Activated CD8-positive, alpha-beta memory T cell treated with anti-CD3 and anti-CD28 coated beads for 48 hours (primary cell): ENCODE data around the gene ELP5.

Source experiments
- DNase-seq, 3 experiments: peaks; one replicate each; pipeline ENCODE4 v3.0.0-alpha.2; 2020; ENCODE audit warnings: low read depth in 2 of 3, low spot score in 2 of 3

The ELP5 gene

GRCh38 chr17:7252176-7253043 is at the start of gene ELP5:
Gene ELP5, plus strand, starts transcription at chr17:7252215. Its CDS starts 336 bp downstream, at chr17:7252551.
- peak; percentile 93 to 100 (median 97) for DNase-seq

GRCh38 chr17:7203391-7203790 is 48.6 kb upstream of the ELP5 start:
- DNase-seq = no peak

DNA sequence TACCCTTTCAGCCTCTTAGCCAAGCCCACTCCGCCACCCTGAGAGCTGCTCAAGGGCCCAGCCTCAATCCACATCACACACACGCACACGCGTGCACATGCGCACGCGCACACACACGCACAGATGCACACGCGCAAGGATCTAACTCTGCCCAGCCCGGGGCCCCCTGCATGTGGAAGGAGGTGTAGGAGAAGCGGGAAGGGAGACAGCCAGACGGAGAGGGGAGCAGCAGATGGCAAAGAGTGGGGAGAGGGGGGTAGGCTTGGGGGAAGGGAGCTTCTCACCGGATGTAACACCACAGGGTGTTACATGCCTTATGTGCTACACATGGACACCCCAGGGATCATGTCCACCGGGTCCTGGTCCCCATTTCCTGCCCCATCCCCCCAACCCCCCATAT is 47.7 kb upstream of the ELP5 start:
- no peak for DNase-seq

GRCh38 chr17:7204828-7205461 is 47.1 kb upstream of the ELP5 start:
- DNase-seq = peak; percentile 81 to 86 (median 86)

- no peak for DNase-seq
Measured at GRCh38 chr17:7205561-7205960, 46.5 kb upstream of the ELP5 start.

DNA sequence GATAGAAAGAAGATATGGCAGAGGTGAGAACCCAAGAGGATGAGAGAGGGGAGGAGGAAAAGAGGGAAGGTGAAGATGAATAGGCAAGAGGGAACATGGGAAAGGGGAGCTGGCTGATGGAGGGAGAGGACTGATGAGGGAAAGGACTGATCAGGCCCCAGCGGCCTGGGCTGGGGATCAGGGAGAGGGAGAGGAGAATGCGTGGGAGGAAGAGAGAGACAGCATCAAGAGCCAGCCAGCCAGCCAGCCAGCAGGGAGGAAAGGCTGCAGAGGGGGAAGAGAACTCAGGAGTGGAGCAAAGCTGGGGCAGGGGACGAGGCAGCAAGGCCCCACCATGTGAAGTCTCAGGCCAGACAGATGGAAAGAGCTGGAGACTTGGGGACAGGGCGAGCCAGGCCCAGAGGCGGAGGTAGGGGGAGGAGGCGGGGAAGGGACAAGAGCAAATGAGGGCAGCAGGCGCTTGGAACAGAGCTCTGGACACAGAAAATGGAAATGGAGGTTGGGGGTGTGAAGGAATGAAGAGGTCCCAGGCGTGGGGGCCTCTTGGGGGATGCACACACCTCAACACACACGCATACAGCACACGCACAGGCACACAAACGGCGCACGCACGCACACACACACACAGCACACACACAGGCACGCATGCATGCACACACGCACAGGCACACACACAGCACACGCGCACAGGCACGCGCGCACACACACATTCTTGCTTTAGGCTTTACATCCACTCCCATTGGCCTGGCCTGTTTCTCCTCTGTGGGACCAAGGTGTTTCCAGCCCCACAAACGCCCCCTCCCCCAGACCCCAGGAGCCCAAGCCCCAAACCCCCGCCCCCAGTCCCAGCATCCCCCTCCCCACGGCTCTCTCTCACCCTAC is 44.7 kb upstream of the ELP5 start:
- no peak for DNase-seq

DNA sequence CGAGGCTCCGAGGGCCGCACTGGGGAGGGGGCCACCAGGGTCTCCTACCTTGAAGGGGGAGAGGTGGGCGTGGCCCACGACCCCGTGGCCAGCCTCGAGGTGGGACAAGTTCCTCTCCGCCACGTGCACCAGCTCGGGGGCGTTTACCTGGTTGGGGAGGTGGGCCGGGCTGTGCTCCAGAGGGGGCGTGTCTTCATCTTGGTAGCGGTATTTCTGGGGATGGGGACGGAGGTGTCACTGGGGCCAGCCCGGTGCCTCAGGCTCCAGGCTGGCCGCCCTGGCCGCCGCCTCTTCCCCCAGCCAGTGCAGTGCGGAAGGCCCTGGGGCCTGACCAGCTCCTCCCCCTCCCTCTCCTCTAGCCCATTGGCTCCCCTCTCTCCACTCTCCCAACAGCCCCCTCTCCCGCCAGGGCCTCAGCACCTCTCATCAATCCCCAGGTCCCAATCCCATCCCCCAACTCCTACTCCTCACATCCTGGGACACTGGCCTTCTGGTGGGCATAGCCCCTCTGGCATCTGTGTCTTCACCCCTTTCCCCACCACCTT is 43.9 kb upstream of the ELP5 start:
- no peak for DNase-seq

DNA sequence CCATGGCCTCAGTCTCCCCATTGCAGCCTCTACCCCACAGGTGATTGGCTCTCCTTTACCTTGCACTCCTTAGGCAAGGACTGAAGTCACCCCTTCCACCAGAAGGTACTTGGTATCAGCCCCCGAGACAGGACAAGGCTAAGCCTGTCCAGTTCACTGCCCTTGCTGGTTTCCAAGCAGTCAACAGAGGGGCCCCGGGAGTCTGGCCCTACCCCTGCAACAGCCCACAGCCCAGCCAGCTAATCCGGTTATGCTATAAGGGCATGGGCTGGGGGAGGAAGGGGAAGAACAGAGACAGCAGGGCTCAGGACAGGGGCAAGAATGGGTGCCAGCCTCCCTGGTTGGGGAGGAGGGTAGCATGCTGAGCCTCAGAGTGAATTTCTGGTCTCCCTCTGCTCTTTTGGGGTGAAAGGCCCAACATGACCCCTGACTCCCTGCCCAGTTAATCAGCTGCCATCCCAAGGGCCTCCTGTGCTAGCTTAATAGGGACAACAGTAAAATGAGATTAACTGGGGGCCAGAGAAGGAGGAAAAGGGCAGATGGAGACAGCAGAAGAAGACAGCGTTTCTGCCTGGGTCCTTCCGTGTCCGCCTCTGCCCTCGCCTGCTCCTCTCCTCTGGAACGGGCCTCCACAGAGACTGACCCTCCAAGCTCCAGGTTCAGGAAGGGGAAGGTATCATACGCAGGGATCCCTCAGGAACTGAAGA is 43.1 kb upstream of the ELP5 start:
- DNase-seq = no peak

DNA sequence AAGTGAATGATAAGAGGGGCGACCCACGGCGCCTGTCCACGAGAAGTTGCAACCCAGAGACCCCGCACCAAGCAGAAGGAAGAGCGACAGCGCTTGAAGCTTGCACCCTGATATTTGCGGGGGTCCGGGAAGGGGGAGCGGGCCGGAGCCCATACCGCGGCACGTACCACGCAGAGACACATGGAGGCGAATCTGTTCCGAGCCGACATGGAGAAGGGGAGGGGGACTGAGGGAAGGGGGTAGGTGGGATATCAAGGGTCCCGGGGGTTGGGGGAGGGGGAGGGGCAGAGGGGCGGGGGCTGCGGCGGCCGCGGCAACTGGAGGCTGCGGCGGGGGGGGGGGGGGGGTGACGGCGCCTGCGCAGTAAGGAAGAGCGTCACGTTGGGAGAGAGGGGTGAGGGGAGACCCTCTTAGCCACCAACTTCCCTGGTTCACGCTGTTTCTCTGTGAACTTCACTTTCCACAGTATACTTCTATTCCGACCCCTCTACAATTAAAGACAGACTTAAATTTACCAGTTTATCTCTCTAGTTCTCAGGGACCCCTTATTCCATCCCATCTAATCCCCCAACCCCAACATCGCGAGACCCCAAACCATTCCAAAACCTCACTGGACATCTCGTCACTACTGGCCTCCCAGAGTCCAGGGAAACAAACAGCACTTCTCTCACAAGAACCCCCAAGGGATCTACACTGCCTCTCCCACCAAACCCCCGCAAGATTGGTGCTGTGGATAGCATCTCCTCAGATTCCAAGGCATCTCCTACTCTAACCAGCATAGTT is 40.3 kb upstream of the ELP5 start:
- no peak for DNase-seq

DNA sequence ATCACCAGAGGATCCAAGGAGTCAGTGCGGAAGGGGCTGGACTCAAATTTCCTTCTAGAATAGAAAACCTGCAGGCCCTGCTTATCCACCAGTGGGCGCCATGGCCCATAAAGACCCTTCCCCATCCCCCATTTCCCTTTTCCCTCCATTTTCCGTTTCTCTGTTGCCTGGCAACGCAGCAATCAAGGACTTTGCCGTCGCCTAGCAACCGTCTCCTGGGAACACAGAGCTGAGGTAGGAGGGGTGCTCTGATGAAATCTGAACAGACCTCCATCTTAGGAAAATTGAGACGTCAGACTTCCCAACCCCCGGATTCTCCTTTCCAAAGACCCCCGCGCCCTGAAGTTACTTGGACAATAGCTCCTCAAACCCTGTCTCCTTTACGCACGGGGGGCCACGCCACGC is 38.1 kb upstream of the ELP5 start:
- DNase-seq = no peak

- DNase-seq = peak; percentile 98 to 99 (median 99)
Measured at GRCh38 chr17:7214300-7215135, 37.5 kb upstream of the ELP5 start.

GRCh38 chr17:7215136-7215638 is 36.8 kb upstream of the ELP5 start:
- no peak for DNase-seq

- DNase-seq = no peak
Measured at GRCh38 chr17:7215652-7216180, 36.3 kb upstream of the ELP5 start.

GRCh38 chr17:7216242-7217112 is 35.5 kb upstream of the ELP5 start:
- DNase-seq = no peak

DNA sequence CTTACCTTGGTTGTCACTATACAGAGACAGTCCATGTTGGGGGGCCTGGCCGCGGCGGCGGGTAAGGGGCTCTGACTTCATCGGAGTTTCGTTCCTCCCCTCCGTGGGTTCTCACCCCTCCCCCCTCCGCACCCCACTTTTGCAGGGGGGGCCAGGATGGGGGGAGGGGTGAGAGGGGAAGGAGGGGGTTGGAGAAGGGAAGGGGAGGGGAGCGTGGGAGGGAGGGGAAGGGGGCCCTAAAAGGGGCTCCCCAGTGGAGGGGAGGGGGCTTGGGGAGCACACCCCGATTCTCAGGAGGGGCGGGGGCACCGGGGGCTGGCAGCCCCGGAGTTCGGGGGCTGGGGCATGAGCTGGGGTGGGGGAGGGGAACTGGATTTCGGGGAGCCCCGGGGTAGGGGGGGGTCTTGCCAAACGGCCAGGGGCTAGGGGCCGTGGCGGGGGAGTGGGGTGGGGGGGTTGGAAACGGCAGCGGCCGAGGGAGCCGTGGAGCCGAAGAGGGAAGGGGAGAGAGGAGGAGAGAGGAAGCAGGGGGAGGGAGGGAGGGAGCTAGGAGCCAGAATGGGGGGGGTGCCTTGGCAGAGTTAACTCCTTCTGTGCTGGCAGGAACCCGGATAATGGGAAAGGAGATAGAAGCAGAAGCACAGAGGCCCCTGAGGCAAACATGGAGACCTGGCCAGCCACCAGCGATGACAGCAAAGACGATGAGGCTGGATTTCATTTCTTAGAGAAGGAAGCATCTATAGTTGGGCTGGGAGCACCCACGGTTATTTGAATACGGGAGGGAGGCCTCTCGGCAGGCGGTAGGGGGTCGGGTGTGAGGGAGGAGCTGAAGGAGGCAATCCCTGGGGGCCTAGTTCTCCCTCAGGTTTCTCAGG is 34.7 kb upstream of the ELP5 start:
- no peak for DNase-seq

- no peak for DNase-seq
Measured at GRCh38 chr17:7218166-7218565, 33.8 kb upstream of the ELP5 start.

- no peak for DNase-seq
Measured at GRCh38 chr17:7218758-7219157, 33.3 kb upstream of the ELP5 start.
